GM12875 (cell line): ENCODE measurements around the gene C9orf43.
A peak's percentile ranks its signal among the peaks of the same experiment; 100 is the strongest.
"Not testable (repeated sequence)": the region's sequence is repeated elsewhere in the genome, so short reads cannot be mapped to it uniquely, and the experiment has no call there.

Source experiments
- H3K4me3 ChIP-seq: one replicate; pipeline ENCODE4 v1.5.1; 2011; ENCODE audit warnings: low read depth, low read length, control low read depth
- TF ChIP-seq, protein P1 (sequence below): IDR thresholded peaks from 2 replicates; pipeline ENCODE4 v1.5.1; 2011; ENCODE audit warnings: low read depth, mild to moderate bottlenecking, control low read depth, inconsistent platforms, low read length, moderate library complexity, borderline replicate concordance; ENCODE audit not compliant: insufficient read depth

The C9orf43 gene

DNA sequence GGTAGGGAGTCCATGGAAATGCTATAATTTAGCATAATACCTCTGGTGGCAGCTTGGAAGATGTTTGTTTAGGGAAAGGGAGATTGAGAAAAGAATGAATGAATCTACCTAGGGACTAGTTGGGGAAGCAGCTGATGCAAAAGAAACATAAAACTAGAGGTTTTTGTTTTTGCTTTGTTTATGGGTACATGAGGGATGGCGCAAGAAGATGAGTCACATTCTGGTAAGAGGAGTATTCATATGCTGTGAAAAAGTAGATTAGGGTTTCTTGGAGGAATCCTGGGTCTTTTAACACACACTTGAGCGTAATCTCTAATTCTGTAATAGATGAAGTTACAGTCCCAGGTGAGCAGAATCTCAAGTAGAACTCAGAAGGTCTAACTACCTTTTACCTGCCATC is 17.1 kb downstream of the C9orf43 start:
- TF ChIP-seq, protein P1, sequence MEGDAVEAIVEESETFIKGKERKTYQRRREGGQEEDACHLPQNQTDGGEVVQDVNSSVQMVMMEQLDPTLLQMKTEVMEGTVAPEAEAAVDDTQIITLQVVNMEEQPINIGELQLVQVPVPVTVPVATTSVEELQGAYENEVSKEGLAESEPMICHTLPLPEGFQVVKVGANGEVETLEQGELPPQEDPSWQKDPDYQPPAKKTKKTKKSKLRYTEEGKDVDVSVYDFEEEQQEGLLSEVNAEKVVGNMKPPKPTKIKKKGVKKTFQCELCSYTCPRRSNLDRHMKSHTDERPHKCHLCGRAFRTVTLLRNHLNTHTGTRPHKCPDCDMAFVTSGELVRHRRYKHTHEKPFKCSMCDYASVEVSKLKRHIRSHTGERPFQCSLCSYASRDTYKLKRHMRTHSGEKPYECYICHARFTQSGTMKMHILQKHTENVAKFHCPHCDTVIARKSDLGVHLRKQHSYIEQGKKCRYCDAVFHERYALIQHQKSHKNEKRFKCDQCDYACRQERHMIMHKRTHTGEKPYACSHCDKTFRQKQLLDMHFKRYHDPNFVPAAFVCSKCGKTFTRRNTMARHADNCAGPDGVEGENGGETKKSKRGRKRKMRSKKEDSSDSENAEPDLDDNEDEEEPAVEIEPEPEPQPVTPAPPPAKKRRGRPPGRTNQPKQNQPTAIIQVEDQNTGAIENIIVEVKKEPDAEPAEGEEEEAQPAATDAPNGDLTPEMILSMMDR = no peak
- H3K4me3 ChIP-seq = no peak overlapping the region

DNA sequence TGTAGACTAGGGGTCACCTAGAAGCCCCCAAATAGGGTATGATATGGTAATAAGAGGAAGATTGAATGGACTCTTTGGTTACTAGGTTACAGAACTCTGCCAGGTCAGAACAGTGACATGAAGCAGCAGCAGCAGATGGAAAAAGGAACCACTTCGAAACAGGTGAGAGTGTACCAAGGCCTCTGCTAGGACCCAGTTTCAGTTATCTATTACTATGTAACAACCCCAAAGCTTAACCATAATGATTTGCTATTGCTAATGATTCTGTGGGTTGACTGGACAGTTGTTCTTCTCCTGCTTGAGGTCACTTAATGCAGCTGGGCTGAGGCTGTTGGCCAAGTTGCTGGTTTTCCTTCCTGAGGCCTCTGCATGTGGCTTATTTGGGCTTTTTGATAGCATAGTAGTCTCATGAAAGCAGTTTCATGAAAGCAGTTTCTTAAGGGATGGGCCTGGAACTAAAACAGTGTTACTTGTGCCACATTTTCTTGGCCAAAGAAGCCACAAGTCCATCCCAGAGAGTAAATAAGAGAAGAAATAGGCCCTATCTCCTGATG is 17.6 kb downstream of the C9orf43 start:
- TF ChIP-seq, protein P1 = no peak

DNA sequence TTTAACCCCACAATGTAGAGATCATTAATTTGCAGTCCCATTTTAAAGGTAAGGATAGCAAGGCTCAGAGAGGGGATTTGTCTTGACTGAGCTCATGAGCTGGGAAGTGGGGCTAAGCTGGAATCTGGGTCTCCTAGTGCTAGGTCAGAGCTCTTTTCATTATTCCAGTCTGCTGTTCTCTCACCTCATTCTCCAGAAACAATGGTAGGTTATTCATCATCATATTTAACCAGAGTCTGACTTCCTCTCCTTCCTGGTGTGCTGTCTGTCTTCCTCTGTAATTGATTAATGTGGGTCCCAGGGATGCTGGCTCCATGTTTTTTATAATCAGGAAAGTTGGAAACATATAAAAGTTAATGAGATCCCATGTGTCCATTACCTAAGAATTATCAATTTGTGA is 20.6 kb downstream of the C9orf43 start:
- TF ChIP-seq, protein P1 = no peak
- no peak overlapping the region for H3K4me3 ChIP-seq

More for the DNA sequence above, 17.6 kb downstream of the C9orf43 start:
- no peak overlapping the region for H3K4me3 ChIP-seq

DNA sequence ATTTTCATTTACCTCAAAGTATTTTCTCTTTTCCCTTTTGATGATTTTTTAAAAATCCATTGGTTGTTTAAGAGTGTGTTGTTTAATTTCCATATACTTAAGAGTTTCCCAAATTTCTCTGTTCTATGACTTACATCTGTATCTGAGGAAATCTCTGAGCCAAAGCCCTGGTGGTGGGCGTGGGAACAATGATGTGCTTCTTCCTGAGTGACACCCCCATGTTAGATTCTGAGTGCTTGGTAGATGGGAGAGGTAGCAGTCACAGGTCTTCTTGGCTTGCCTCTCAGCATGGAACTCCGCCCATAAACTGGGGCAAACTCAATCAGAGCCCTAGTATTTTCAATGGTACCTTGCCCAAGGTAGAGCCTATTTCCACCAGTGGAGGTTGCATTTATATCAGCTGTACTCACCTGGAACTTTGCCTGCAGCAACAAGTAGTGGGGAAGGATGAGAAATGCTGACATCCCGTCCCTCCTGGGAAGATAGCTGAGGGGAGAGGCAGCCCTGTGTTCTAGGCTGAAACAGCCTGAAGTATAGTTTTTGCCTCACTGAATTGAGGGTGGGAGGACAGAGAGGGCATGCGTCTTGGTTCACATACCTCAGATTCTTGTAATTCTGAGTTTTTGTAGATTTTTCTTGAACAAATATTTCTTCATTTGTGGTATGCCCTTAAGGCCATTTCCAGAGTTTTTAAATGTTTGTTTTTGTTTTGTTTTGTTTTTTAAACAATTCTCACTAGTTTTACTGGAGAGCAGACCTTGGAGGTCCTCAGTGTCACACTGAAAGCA is 26.4 kb downstream of the C9orf43 start:
- TF ChIP-seq, protein P1 = no peak
- H3K4me3 ChIP-seq = no peak overlapping the region

DNA sequence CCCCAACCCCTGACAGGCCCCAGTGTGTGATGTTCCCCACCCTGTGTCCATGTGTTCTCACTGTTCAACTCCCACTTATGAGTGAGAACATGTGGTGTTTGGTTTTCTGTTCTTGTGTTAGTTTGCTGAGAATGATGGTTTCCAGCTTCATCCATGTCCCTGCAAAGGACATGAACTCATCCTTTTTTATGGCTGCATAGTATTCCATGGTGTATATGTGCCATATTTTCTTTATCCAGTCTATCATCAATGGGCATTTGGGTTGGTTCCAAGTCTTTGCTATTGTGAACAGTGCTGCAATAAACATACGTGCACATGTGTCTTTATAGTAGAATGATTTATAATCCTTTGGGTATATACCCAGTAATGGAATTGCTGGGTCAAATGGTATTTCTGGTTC is 27.2 kb downstream of the C9orf43 start:
- not testable (repeated sequence) for H3K4me3 ChIP-seq

DNA sequence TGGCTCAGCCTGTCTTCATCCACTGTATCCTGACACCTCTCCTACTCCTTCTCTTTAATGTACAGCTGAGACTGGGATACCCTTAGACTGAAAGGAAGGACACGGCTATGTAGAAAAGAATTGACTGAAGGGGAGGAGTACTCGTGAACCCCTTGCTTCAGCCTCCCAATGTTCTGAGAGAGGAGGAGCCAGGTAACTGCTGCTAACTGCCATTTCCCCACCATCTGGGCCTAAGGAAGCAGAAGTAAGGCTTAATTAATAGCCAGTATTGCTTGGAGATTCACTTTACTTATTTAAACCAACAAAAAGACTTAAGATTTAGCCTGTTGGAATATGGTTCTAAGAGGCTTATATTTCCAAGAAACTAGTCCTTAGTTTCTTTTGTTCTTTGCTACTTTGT is 34.2 kb downstream of the C9orf43 start:
- no peak overlapping the region for H3K4me3 ChIP-seq
- TF ChIP-seq, protein P1 = no peak

DNA sequence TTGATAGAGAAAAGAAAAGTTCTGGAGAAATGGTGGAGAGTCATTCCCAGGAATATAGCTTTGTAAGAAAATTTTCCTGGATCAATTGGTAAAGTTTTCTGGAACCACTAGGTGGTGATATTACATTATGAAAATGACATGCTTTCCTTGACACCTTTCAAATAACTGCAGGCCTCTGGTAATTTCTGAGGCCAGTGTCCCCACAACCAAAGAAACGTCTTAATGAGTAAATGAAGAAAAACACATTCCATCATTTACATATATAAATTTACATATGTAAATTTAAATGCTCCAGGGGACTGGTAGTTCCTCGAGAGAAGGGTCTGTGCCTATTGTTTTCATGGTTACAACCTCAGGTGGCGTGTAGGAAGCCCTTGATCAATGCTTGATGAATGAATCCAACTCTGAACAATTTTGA is 35.8 kb downstream of the C9orf43 start:
- no peak overlapping the region for H3K4me3 ChIP-seq
- TF ChIP-seq, protein P1 = peak; percentile 3; the same call in 1 of the 2 replicates

DNA sequence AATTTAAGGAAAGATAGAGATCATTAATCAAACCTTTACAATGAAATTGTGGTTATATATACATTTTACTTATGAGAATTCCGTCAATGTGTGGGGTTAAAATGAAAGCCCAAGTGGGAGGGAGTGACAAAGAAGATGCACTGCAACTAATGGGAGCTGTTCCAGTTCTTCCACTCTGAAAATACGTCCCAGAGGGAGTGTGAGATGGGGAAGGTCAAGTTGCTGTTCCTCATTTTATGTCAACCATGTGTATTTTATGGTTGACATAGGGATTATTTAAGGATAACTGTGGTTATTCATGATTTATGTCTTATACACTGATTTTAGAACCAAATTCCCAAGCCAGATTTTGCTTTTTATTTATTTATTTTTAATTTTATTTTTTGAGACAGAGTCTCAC is 38.8 kb downstream of the C9orf43 start:
- TF ChIP-seq, protein P1 = no peak

More for the DNA sequence above, 38.8 kb downstream of the C9orf43 start:
- H3K4me3 ChIP-seq = no peak overlapping the region
